ENCODE results near the gene RNF149.
A peak's percentile ranks its signal among the peaks of the same experiment; 100 is the strongest.

The RNF149 gene

DNA sequence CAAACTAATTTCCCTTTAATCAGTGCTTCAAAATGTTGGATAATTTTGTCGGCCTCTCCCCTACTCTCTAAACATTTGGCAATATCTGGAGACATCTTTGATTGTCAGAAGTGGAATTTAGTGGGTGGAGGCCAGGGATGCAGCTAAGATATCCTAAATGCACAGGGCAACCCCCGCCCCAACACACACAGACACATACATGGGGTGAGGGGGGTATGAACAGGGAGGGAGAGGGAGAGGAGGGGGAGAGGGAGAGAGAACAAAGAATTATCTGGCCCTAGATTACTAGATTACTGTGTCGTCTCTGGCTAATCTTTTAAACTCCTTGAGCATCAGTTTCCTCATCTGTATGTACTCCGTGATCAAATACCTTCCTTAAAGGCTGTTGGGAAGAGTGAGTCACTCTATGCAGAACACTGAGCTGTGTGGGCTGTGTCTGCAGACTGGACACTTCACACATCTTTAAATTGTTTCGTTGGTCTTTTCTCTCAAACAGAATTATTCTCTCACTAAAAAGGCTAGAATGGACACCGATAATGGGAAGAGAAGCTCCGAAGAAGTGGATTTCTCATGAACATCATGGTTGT lies 2.9 kb downstream of the RNF149 start:
- Histone ChIP-seq H3K9me3 (ENCODE audit: insufficient read depth, low read length) (no peaks in the 10 kb centered on the region), H3K9me2 (replicated peaks; ENCODE audit: insufficient read depth, low read length) (no peaks in the 10 kb centered on the region), H3F3A (ENCODE audit: insufficient read depth) (0 out of 2 replicates have a peak, but pooled peaks cover 5% of the 10 kb centered on the region), H3K4me3 (ENCODE audit: insufficient read depth, low read length, poor library complexity, severe bottlenecking) (no peak overlapping the region), H3K27ac (ENCODE audit: low read depth, low read length) (no peak overlapping the region), H3K79me2 (ENCODE audit: insufficient read depth, low read length) (peaks cover 23% of the 10 kb centered on the region), H3K9ac (ENCODE audit: low read length) (no peak overlapping the region), H2AFZ (ENCODE audit: low read depth, low read length, severe bottlenecking) (no peak overlapping the region), H3K36me3 (ENCODE audit: low read length) (no peaks in the 10 kb centered on the region), H3K4me2 (ENCODE audit: low read depth, low read length, poor library complexity, severe bottlenecking) (peak overlapping the region; percentile 68), H3K27me3 (ENCODE audit: low read length) (no peaks in the 10 kb centered on the region), H4K20me1 (ENCODE audit: low read depth, low read length) (no peaks in the 10 kb centered on the region)
- TF ChIP-seq EZH2phosphoT487 (conservative IDR thresholded peaks at IDR 0.05; ENCODE audit: low read length) (no peak), CTCF (IDR thresholded peaks at IDR 0.05; ENCODE audit: insufficient read depth, low read length, poor library complexity, severe bottlenecking) (no peak)

- Histone ChIP-seq H2AFZ (ENCODE audit: low read depth, low read length, severe bottlenecking) (no peak overlapping the region), H3K4me2 (ENCODE audit: low read depth, low read length, poor library complexity, severe bottlenecking) (no peak overlapping the region), H3K36me3 (ENCODE audit: low read length) (no peaks in the 10 kb centered on the region), H3K4me3 (ENCODE audit: insufficient read depth, low read length, poor library complexity, severe bottlenecking) (no peak overlapping the region), H3K9ac (ENCODE audit: low read length) (no peak overlapping the region), H3K79me2 (ENCODE audit: insufficient read depth, low read length) (peaks cover 23% of the 10 kb centered on the region), H4K20me1 (ENCODE audit: low read depth, low read length) (no peaks in the 10 kb centered on the region), H3K27ac (ENCODE audit: low read depth, low read length) (no peak overlapping the region), H3K27me3 (ENCODE audit: low read length) (no peaks in the 10 kb centered on the region), H3K9me3 (ENCODE audit: insufficient read depth, low read length) (no peaks in the 10 kb centered on the region), H3K9me2 (replicated peaks; ENCODE audit: insufficient read depth, low read length) (no peaks in the 10 kb centered on the region), H3F3A (ENCODE audit: insufficient read depth) (0 out of 2 replicates have a peak, but pooled peaks cover 5% of the 10 kb centered on the region)
- TF ChIP-seq EZH2phosphoT487 (conservative IDR thresholded peaks at IDR 0.05; ENCODE audit: low read length) (no peak), CTCF (IDR thresholded peaks at IDR 0.05; ENCODE audit: insufficient read depth, low read length, poor library complexity, severe bottlenecking) (no peak)
Measured at GRCh38 chr2:101305035-101305434, 3.5 kb downstream of the RNF149 start.

DNA sequence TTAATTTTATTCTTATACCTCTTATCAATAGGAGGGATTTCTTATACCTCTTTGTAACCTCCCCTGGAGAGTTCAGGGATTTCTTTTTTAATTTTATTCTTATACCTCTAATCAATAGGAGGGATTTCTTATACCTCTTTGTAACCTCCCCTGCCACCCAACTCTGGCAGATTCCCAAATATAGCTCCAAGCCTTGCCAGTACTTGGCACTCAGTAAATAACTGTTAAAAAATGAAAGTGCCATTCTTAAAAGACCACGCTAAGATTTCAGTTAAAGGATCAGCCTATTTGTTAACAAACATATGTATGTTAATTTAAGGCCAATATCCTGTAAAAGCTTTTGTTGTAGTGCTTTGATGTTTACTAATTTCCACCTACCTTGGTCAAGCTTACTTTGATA lies 4.8 kb downstream of the RNF149 start:
- Histone ChIP-seq H3K4me3 (ENCODE audit: insufficient read depth, low read length, poor library complexity, severe bottlenecking) (no peak overlapping the region), H3K9me2 (replicated peaks; ENCODE audit: insufficient read depth, low read length) (no peaks in the 10 kb centered on the region), H3K9me3 (ENCODE audit: insufficient read depth, low read length) (no peaks in the 10 kb centered on the region), H3F3A (ENCODE audit: insufficient read depth) (0 out of 2 replicates have a peak, but pooled peaks cover 5% of the 10 kb centered on the region), H2AFZ (ENCODE audit: low read depth, low read length, severe bottlenecking) (no peak overlapping the region), H3K36me3 (ENCODE audit: low read length) (no peaks in the 10 kb centered on the region), H3K27me3 (ENCODE audit: low read length) (no peaks in the 10 kb centered on the region), H4K20me1 (ENCODE audit: low read depth, low read length) (no peaks in the 10 kb centered on the region), H3K79me2 (ENCODE audit: insufficient read depth, low read length) (peaks cover 23% of the 10 kb centered on the region), H3K9ac (ENCODE audit: low read length) (no peak overlapping the region), H3K27ac (ENCODE audit: low read depth, low read length) (no peak overlapping the region), H3K4me2 (ENCODE audit: low read depth, low read length, poor library complexity, severe bottlenecking) (no peak overlapping the region)
- TF ChIP-seq EZH2phosphoT487 (conservative IDR thresholded peaks at IDR 0.05; ENCODE audit: low read length) (no peak), CTCF (IDR thresholded peaks at IDR 0.05; ENCODE audit: insufficient read depth, low read length, poor library complexity, severe bottlenecking) (no peak)
